Neural progenitor cell (in vitro differentiated cells): Measurements from ENCODE around the gene LRRC1. TPM values are rescaled to one million over a fixed set of nuclear protein-coding genes. Genes with fewer than 3 reads are reported as not detected.
A peak's percentile ranks its signal among the peaks of the same experiment; 100 is the strongest.

Experiments used
- DNase-seq: peaks from one replicate; pipeline ENCODE4 v3.0.0-alpha.2; 2016; ENCODE audit warnings: low spot score
- H2AFZ ChIP-seq: fragments of 200-600 bp; sonication (generic); replicated peaks from 2 replicates; pipeline ENCODE4 v1.6.1; 2016; ENCODE audit warnings: antibody characterized with exemption
- H3F3A ChIP-seq: fragments of 200-600 bp; sonication (generic); 2 replicates; pipeline ENCODE4 v1.6.1; 2016; ENCODE audit warnings: antibody characterized with exemption, low read depth
- H3K27ac ChIP-seq: fragments of 200-600 bp; sonication (generic); 2 replicates; pipeline ENCODE4 v1.5.1; 2016; ENCODE audit warnings: mild to moderate bottlenecking
- H3K27me3 ChIP-seq: fragments of 200-600 bp; sonication (generic); 2 replicates; pipeline ENCODE4 v1.6.1; 2016; ENCODE audit warnings: mild to moderate bottlenecking, moderate library complexity
- H3K36me3 ChIP-seq: fragments of 200-600 bp; sonication (generic); 2 replicates; pipeline ENCODE4 v1.5.1; 2016
- H3K4me1 ChIP-seq: fragments of 200-600 bp; sonication (generic); 2 replicates; pipeline ENCODE4 v1.6.1; 2016; ENCODE audit warnings: mixed run types
- H3K4me2 ChIP-seq: fragments of 200-600 bp; sonication (generic); 2 replicates; pipeline ENCODE4 v1.6.1; 2016
- H3K4me3 ChIP-seq: fragments of 200-600 bp; sonication (generic); 2 replicates; pipeline ENCODE4 v1.5.1; 2016
- H3K79me2 ChIP-seq: fragments of 200-600 bp; sonication (generic); 2 replicates; pipeline ENCODE4 v1.6.1; 2016; ENCODE audit warnings: low read depth
- H3K9ac ChIP-seq: fragments of 200-600 bp; sonication (generic); 2 replicates; pipeline ENCODE4 v1.6.1; 2016
- H3K9me3 ChIP-seq: fragments of 200-600 bp; sonication (generic); 2 replicates; pipeline ENCODE4 v1.5.1; 2016; ENCODE audit warnings: low read depth
- H4K20me1 ChIP-seq: fragments of 200-600 bp; sonication (generic); 2 replicates; pipeline ENCODE4 v1.6.1; 2016; ENCODE audit warnings: low read depth
- H3K27ac Mint-ChIP-seq: 3 replicates; pipeline ENCODE4 v1.8.0; 2021; ENCODE audit warnings: mixed read lengths
- H3K27me3 Mint-ChIP-seq: 2 replicates; pipeline ENCODE4 v1.8.0; 2022; ENCODE audit warnings: low read depth, mild to moderate bottlenecking, inconsistent platforms, moderate library complexity, mixed read lengths; ENCODE audit not compliant: insufficient read depth
- H3K36me3 Mint-ChIP-seq: 3 replicates; pipeline ENCODE4 v1.8.0; 2021; ENCODE audit warnings: mixed read lengths
- H3K4me1 Mint-ChIP-seq: 3 replicates; pipeline ENCODE4 v1.8.0; 2021; ENCODE audit warnings: mixed read lengths
- H3K4me3 Mint-ChIP-seq: 3 replicates; pipeline ENCODE4 v1.8.0; 2021; ENCODE audit warnings: mild to moderate bottlenecking, moderate library complexity, mixed read lengths
- H3K9me3 Mint-ChIP-seq: 3 replicates; pipeline ENCODE4 v1.8.0; 2020; ENCODE audit warnings: mixed read lengths
- EZH2 ChIP-seq: fragments of 200-600 bp; sonication (generic); IDR thresholded peaks from 2 replicates; pipeline ENCODE4 v1.6.1; 2017; ENCODE audit warnings: antibody characterized with exemption, mild to moderate bottlenecking, moderate library complexity
- EZH2phosphoT487 ChIP-seq: fragments of 200-600 bp; sonication (generic); IDR thresholded peaks from 2 replicates; pipeline ENCODE4 v1.6.1; 2017; ENCODE audit warnings: antibody characterized with exemption
- total RNA-seq: library from RNA; depleted of rRNA; stranded (reverse); fragments of >200 nt; gene quantifications from 2 replicates; pipeline ENCODE4 v1.2.3, GENCODE V29; 2015; ENCODE audit warnings: low replicate concordance
- TF ChIP-seq, protein P1 (sequence below): fragments of 200-600 bp; sonication (generic); IDR thresholded peaks from 2 replicates; pipeline ENCODE4 v1.5.1; 2017; ENCODE audit warnings: antibody characterized with exemption, mild to moderate bottlenecking

Gene LRRC1
- total RNA-seq, 1 donor from 2014 or later, result 14.0 TPM

DNA sequence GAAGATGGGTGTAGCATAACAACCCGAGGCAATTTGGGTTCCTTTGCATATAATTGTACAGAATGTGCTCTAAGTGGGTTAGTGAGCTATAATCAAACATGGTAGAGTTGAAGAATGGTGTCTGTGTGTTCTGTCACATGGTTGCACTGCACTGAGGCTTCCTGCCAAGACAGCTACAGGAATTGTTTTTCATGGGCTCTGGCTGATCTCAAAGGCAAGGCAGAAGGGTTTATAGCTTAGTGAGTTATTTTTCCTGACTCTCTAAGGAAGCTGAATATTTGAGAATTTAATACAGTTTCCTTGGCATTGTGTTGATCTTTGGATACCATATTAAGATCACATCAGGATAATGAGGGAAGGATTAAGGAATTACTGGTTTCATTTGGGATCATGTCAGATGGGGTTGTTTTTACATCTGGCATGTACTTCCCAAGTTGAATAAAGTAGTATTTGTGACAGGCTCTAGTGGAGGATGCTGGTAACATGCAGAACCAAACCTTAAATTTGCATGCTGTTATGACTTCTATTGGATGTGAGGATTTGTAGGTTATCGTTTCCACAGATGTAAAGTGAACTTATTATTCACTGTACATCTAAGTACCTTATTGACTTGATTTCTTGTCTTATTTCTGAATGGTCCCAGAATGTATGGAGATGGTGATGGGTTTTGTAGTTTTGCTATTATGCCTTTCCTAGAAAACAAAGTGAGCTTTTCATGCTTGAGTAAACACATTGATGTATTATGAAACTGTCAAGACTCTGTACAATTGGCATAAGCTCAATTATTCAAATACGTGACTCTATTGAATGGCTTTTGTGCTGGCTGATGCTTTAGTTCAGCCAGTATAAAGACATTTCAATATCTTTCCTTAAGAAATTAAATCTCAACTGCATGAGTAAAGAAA is 43.3 kb downstream of the LRRC1 start:
- Histone ChIP-seq H3K36me3 (no peaks in the 10 kb centered on the region), H3F3A (peaks cover 20% of the 10 kb centered on the region), H3K9me3 (no peaks in the 10 kb centered on the region), H3K4me1 (peaks cover 43% of the 10 kb centered on the region), H3K4me3 (no peak overlapping the region), H3K4me2 (peak overlapping the region; percentile 53), H3K79me2 (peaks cover 18% of the 10 kb centered on the region), H3K9ac (no peak overlapping the region), H2AFZ (no peak overlapping the region), H3K27me3 (no peaks in the 10 kb centered on the region), H3K27ac (peak overlapping the region; percentile 75), H4K20me1 (no peaks in the 10 kb centered on the region)
- Mint-ChIP-seq H3K36me3 (peaks cover 15% of the 10 kb centered on the region), H3K27ac (peak overlapping the region; percentile 89), H3K4me1 (peaks cover 44% of the 10 kb centered on the region), H3K9me3 (peaks cover 17% of the 10 kb centered on the region), H3K4me3 (peak overlapping the region; percentile 50), H3K27me3 (peaks cover 3% of the 10 kb centered on the region)
- peak; percentile 74 for DNase-seq
- TF ChIP-seq, protein P1, sequence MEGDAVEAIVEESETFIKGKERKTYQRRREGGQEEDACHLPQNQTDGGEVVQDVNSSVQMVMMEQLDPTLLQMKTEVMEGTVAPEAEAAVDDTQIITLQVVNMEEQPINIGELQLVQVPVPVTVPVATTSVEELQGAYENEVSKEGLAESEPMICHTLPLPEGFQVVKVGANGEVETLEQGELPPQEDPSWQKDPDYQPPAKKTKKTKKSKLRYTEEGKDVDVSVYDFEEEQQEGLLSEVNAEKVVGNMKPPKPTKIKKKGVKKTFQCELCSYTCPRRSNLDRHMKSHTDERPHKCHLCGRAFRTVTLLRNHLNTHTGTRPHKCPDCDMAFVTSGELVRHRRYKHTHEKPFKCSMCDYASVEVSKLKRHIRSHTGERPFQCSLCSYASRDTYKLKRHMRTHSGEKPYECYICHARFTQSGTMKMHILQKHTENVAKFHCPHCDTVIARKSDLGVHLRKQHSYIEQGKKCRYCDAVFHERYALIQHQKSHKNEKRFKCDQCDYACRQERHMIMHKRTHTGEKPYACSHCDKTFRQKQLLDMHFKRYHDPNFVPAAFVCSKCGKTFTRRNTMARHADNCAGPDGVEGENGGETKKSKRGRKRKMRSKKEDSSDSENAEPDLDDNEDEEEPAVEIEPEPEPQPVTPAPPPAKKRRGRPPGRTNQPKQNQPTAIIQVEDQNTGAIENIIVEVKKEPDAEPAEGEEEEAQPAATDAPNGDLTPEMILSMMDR, result no peak
- no peak for TF ChIP-seq EZH2phosphoT487
- no peak for TF ChIP-seq EZH2

GRCh38 chr6:53840027-53840426 is 45.2 kb downstream of the LRRC1 start:
- Histone ChIP-seq H3K27ac (no peak overlapping the region), H3K4me1 (peaks cover 56% of the 10 kb centered on the region), H3K79me2 (peaks cover 18% of the 10 kb centered on the region), H3K4me2 (no peak overlapping the region), H3K36me3 (no peaks in the 10 kb centered on the region), H3F3A (peaks cover 20% of the 10 kb centered on the region), H3K4me3 (no peak overlapping the region), H2AFZ (no peak overlapping the region), H3K9me3 (no peaks in the 10 kb centered on the region), H4K20me1 (no peaks in the 10 kb centered on the region), H3K9ac (no peak overlapping the region), H3K27me3 (no peaks in the 10 kb centered on the region)
- no peak overlapping the region for H3K4me3 Mint-ChIP-seq
- peaks cover 3% of the 10 kb centered on the region for H3K27me3 Mint-ChIP-seq
- no peak for DNase-seq
- peaks cover 20% of the 10 kb centered on the region for H3K9me3 Mint-ChIP-seq
- H3K36me3 Mint-ChIP-seq, result peaks cover 24% of the 10 kb centered on the region
- no peak overlapping the region for H3K27ac Mint-ChIP-seq
- H3K4me1 Mint-ChIP-seq, result peaks cover 34% of the 10 kb centered on the region
- TF ChIP-seq EZH2phosphoT487 (no peak), EZH2 (no peak)
- TF ChIP-seq, protein P1, result no peak

DNA sequence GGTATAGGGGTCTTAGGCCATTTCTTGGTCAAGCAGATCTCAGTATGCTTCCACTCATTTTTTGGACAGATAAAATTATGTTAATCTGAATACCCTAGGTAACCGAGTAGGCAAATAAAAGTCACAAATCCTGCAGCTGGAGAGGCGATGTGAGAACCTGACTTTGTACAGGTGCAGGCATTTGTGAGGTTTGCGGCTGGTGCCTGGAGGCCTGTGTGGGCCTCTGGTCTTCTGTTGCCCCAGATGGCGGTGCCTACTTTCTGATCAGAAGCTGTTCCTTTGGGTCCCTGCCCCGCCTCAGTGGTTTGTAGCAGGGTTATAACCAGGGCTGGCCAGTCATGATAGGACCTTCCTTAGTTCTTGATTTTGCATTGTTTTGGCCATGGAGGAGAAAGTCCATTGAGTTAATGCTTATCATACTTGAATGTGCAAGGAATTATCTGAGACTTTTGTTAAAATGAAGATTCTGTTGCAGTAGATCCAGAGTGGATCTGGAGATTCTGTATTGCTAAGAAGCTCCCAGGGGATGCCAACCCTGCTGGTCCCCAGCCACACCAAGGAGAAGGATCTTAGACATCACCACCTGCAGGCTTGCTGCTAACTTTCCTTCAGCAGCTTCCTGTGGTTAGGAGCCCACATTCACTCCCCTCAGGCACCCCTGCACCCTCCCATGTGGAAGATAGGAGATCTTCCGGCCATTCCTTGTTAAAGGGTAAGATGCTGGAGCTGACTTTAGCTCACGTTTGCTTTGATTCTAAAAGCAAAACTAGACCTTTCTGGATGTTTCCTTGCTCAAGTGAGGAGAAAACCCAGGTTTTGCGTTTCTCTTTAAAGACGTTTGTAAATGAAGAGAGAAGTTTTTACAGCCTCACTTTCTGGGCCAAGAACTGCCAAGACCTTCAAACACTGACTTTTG is 50.7 kb downstream of the LRRC1 start:
- no peaks in the 10 kb centered on the region for H3K27me3 ChIP-seq
- no peak for TF ChIP-seq EZH2phosphoT487
- TF ChIP-seq EZH2, result no peak
- TF ChIP-seq, protein P1, result no peak
- no peaks in the 10 kb centered on the region for H3K9me3 ChIP-seq
- Mint-ChIP-seq H3K36me3 (peaks cover 24% of the 10 kb centered on the region), H3K27me3 (no peaks in the 10 kb centered on the region), H3K4me1 (no peaks in the 10 kb centered on the region), H3K4me3 (no peak overlapping the region), H3K27ac (no peak overlapping the region), H3K9me3 (peaks cover 13% of the 10 kb centered on the region)
- H3K4me3 ChIP-seq, result no peak overlapping the region
- H4K20me1 ChIP-seq, result no peaks in the 10 kb centered on the region
- H3F3A ChIP-seq, result no peaks in the 10 kb centered on the region
- H3K79me2 ChIP-seq, result peaks cover 8% of the 10 kb centered on the region
- H3K9ac ChIP-seq, result no peak overlapping the region
- H3K4me2 ChIP-seq, result no peak overlapping the region
- H3K4me1 ChIP-seq, result peaks cover 25% of the 10 kb centered on the region
- no peak overlapping the region for H3K27ac ChIP-seq
- no peaks in the 10 kb centered on the region for H3K36me3 ChIP-seq
- DNase-seq, result no peak
- no peak overlapping the region for H2AFZ ChIP-seq
